Thyroid gland (tissue), 4 donors: ENCODE measurements around the gene PPP2R5B. TPM values are rescaled to one million over a fixed set of nuclear protein-coding genes. Genes with fewer than 3 reads are reported as not detected.

Source experiments
- DNase-seq, 2 donors: peaks; one replicate each; pipeline ENCODE4 v3.0.0-alpha.2; 2019
- H3K27ac ChIP-seq, 3 donors: fragments of 200-600 bp; sonication (generic); 1 replicate in 2 of 3; 2 replicates in 1 of 3; pipeline ENCODE4 v1.5.1; 2016 to 2019; ENCODE audit warnings: mild to moderate bottlenecking in 1 of 3, moderate library complexity in 1 of 3
- H3K27me3 ChIP-seq: fragments of 200-600 bp; sonication (generic); one replicate; pipeline ENCODE4 v1.5.1; 2019
- H3K36me3 ChIP-seq, 2 donors: fragments of 200-600 bp; sonication (generic); one replicate each; pipeline ENCODE4 v1.5.1; 2016 to 2019
- H3K4me1 ChIP-seq, 2 donors: fragments of 200-600 bp; sonication (generic); one replicate each; pipeline ENCODE4 v1.5.1; 2017 to 2019
- H3K4me3 ChIP-seq, 3 donors: fragments of 200-600 bp; sonication (generic); replicated peaks in 1 of 3; 1 replicate in 2 of 3; 2 replicates in 1 of 3; pipeline ENCODE4 v1.5.1; 2016; ENCODE audit warnings: mild to moderate bottlenecking in 1 of 3
- H3K9me3 ChIP-seq: fragments of 200-600 bp; sonication (generic); one replicate; pipeline ENCODE4 v1.5.1; 2017
- POLR2A ChIP-seq, 2 donors: fragments of 450-650 bp; IDR thresholded peaks; one replicate each; pipeline ENCODE4 v1.6.1; 2017; ENCODE audit warnings: antibody characterized with exemption in 2 of 2, mild to moderate bottlenecking in 2 of 2, moderate library complexity in 1 of 2
- WGBS, 2 donors: methylation state at CpG; one replicate each; pipeline ENCODE4 v1.1.5; 2017; 5-methylcytosine and 5-hydroxymethylcytosine counted together
- intact Hi-C: fragments of 100-400 bp; cut with DNase I; formaldehyde crosslinking; loops from one replicate; pipeline ENCODE4 v1.15.1; 2023
- total RNA-seq, 4 donors: library from RNA; depleted of rRNA; stranded (reverse); fragments of >200 nt; gene quantifications; one replicate each; pipeline ENCODE4 v1.2.3, GENCODE V29; 2016
- TF ChIP-seq, protein P1 (sequence below), 6 experiments: fragments of 200-600 bp in 3 of 6; fragments of 450-650 bp in 3 of 6; sonication (generic) in 3 of 6; IDR thresholded peaks; one replicate each; pipeline ENCODE4 v1.5.1; 2016 to 2019; ENCODE audit warnings: antibody characterized with exemption in 6 of 6, mild to moderate bottlenecking in 2 of 6, inconsistent platforms in 1 of 6, moderate library complexity in 1 of 6

PPP2R5B gene
- total RNA-seq, 4 donors from 2014 or later: 14.8 to 30.1 (median 21.7) TPM

GRCh38 chr11:64959498-64959897, 35.0 kb downstream of the PPP2R5B start:
- TF ChIP-seq, protein P1, sequence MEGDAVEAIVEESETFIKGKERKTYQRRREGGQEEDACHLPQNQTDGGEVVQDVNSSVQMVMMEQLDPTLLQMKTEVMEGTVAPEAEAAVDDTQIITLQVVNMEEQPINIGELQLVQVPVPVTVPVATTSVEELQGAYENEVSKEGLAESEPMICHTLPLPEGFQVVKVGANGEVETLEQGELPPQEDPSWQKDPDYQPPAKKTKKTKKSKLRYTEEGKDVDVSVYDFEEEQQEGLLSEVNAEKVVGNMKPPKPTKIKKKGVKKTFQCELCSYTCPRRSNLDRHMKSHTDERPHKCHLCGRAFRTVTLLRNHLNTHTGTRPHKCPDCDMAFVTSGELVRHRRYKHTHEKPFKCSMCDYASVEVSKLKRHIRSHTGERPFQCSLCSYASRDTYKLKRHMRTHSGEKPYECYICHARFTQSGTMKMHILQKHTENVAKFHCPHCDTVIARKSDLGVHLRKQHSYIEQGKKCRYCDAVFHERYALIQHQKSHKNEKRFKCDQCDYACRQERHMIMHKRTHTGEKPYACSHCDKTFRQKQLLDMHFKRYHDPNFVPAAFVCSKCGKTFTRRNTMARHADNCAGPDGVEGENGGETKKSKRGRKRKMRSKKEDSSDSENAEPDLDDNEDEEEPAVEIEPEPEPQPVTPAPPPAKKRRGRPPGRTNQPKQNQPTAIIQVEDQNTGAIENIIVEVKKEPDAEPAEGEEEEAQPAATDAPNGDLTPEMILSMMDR (IDR thresholded peaks at IDR 0.05): no peak
- no peak for TF ChIP-seq POLR2A (IDR thresholded peaks at IDR 0.05)
- intact Hi-C loops: no loop called here
- no peak for DNase-seq
- Histone ChIP-seq H3K4me3 (no peak overlapping the region), H3K9me3 (no peaks in the 10 kb centered on the region), H3K36me3 (no peaks in the 10 kb centered on the region), H3K27ac (no peak overlapping the region), H3K4me1 (no peaks in the 10 kb centered on the region), H3K27me3 (no peaks in the 10 kb centered on the region)
- WGBS, 2 donors: 73 to 74% methylated on average over 3 of the region's 3 CpGs

GRCh38 chr11:64960719-64961118, 36.2 kb downstream of the PPP2R5B start:
- H3K9me3 ChIP-seq: no peaks in the 10 kb centered on the region
- 61 to 75% methylated on average over 4 of the region's 4 CpGs for WGBS, 2 donors
- DNase-seq: no peak
- H3K36me3 ChIP-seq: no peaks in the 10 kb centered on the region
- no peak overlapping the region for H3K27ac ChIP-seq
- no peaks in the 10 kb centered on the region for H3K4me1 ChIP-seq
- no peak overlapping the region for H3K4me3 ChIP-seq
- no peaks in the 10 kb centered on the region for H3K27me3 ChIP-seq
- intact Hi-C loops: no loop called here
- TF ChIP-seq, protein P1 (IDR thresholded peaks at IDR 0.05): no peak
- no peak for TF ChIP-seq POLR2A (IDR thresholded peaks at IDR 0.05)

GRCh38 chr11:64963072-64963631, 38.7 kb downstream of the PPP2R5B start:
- WGBS, 2 donors: 69 to 81% methylated on average over 5 of the region's 5 CpGs
- no peaks in the 10 kb centered on the region for H3K9me3 ChIP-seq
- DNase-seq: no peak
- H3K27me3 ChIP-seq: no peaks in the 10 kb centered on the region
- no peaks in the 10 kb centered on the region for H3K36me3 ChIP-seq
- intact Hi-C loops: no loop called here
- H3K27ac ChIP-seq: no peak overlapping the region
- H3K4me1 ChIP-seq: no peaks in the 10 kb centered on the region
- TF ChIP-seq POLR2A (IDR thresholded peaks at IDR 0.05): no peak
- TF ChIP-seq, protein P1 (IDR thresholded peaks at IDR 0.05): no peak
- H3K4me3 ChIP-seq: no peak overlapping the region

DNA sequence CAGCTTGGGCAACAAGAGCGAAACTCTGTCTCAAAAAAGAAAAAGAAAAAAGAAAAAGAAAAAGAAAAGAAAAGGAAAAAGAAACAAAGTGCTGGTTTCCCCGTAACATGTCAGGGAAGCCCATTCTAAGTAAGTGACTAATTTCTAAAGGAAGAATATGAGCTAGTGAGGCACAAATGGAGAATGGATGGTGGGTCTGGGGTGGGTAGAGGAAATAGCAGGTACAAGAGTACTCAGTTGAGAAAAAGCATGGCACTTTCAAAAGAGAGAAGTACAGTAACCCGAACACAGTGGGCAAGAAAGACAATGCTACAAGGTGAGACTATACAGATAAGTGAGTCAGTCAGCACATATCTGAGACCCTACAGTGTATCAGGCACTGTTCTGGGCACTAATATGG, 42.9 kb downstream of the PPP2R5B start:
- no peaks in the 10 kb centered on the region for H3K9me3 ChIP-seq
- no peak overlapping the region for H3K27ac ChIP-seq
- WGBS, 2 donors: 92 to 96% methylated on average over 3 of the region's 3 CpGs
- no peak overlapping the region for H3K4me3 ChIP-seq
- no peaks in the 10 kb centered on the region for H3K36me3 ChIP-seq
- DNase-seq: no peak
- TF ChIP-seq, protein P1 (IDR thresholded peaks at IDR 0.05): no peak
- no peak for TF ChIP-seq POLR2A (IDR thresholded peaks at IDR 0.05)
- H3K27me3 ChIP-seq: no peaks in the 10 kb centered on the region
- intact Hi-C loops: no loop called here
- H3K4me1 ChIP-seq: peaks cover 8 to 10% of the 10 kb centered on the region in 2 donors

GRCh38 chr11:64969209-64969608, 44.7 kb downstream of the PPP2R5B start:
- no peak for DNase-seq
- H3K36me3 ChIP-seq: no peaks in the 10 kb centered on the region
- TF ChIP-seq, protein P1 (IDR thresholded peaks at IDR 0.05): no peak
- no peak for TF ChIP-seq POLR2A (IDR thresholded peaks at IDR 0.05)
- WGBS, 2 donors: 55 to 64% methylated on average over 5 of the region's 5 CpGs
- H3K9me3 ChIP-seq: no peaks in the 10 kb centered on the region
- peaks cover 13 to 15% of the 10 kb centered on the region in 2 donors for H3K4me1 ChIP-seq
- intact Hi-C loops: no loop called here
- no peaks in the 10 kb centered on the region for H3K27me3 ChIP-seq
- H3K27ac ChIP-seq: no peak overlapping the region
- H3K4me3 ChIP-seq: no peak overlapping the region
